Transverse colon (tissue), 4 donors: ENCODE measurements around the gene VEPH1. TPM values are rescaled to one million over a fixed set of nuclear protein-coding genes. Genes with fewer than 3 reads are reported as not detected.

Experiments
- DNase-seq: peaks from one replicate; pipeline ENCODE4 v3.0.0-alpha.2; 2019
- H3K27ac ChIP-seq, 4 donors: fragments of 200-600 bp; sonication (generic); 2 replicates each; pipeline ENCODE4 v1.5.1; 2016 to 2018; ENCODE audit warnings: inconsistent platforms in 4 of 4
- H3K27me3 ChIP-seq: fragments of 200-600 bp; sonication (generic); 2 replicates; pipeline ENCODE4 v1.5.1; 2017; ENCODE audit warnings: inconsistent platforms
- H3K36me3 ChIP-seq, 4 donors: fragments of 200-600 bp; sonication (generic); 2 replicates each; pipeline ENCODE4 v1.5.1; 2017 to 2019; ENCODE audit warnings: inconsistent platforms in 4 of 4
- H3K4me1 ChIP-seq, 4 donors: fragments of 200-600 bp; sonication (generic); 2 replicates each; pipeline ENCODE4 v1.5.1; 2017 to 2020; ENCODE audit warnings: inconsistent platforms in 4 of 4
- H3K4me3 ChIP-seq, 4 donors: fragments of 200-600 bp; sonication (generic); 1 replicate in 1 of 4; 2 replicates in 3 of 4; pipeline versions ENCODE4 v1.5.1 to v1.6.1; 2017 to 2019; ENCODE audit warnings: inconsistent platforms in 4 of 4
- H3K9me3 ChIP-seq, 2 donors: fragments of 200-600 bp; sonication (generic); 2 replicates each; pipeline ENCODE4 v1.5.1; 2017 to 2019; ENCODE audit warnings: inconsistent platforms in 2 of 2
- CTCF ChIP-seq, 5 experiments: fragments of 200-600 bp in 3 of 5; fragments of 450-650 bp in 2 of 5; sonication (generic) in 3 of 5; IDR thresholded peaks; 1 replicate in 2 of 5; 2 replicates in 3 of 5; pipeline ENCODE4 v1.5.1; 2016 to 2017; ENCODE audit warnings: antibody characterized with exemption in 5 of 5, inconsistent platforms in 3 of 5, mild to moderate bottlenecking in 2 of 5, moderate library complexity in 1 of 5
- EP300 ChIP-seq: sonication (generic); formaldehyde crosslinking; IDR thresholded peaks from one replicate; pipeline ENCODE4 v1.6.1; 2017; ENCODE audit warnings: antibody characterized with exemption, low read depth
- POLR2A ChIP-seq: fragments of 450-650 bp; IDR thresholded peaks from one replicate; pipeline ENCODE4 v1.6.1; 2016; ENCODE audit warnings: antibody characterized with exemption, mild to moderate bottlenecking, moderate library complexity
- POLR2AphosphoS5 ChIP-seq, 3 donors: sonication (generic); formaldehyde crosslinking; IDR thresholded peaks; one replicate each; pipeline ENCODE4 v1.6.1; 2016; ENCODE audit warnings: antibody characterized with exemption in 3 of 3
- WGBS, 2 donors: methylation state at CpG; one replicate each; pipeline ENCODE4 v1.1.5; 2018; ENCODE audit warnings: low coverage in 1 of 2; 5-methylcytosine and 5-hydroxymethylcytosine counted together
- in situ Hi-C, 4 donors: fragments of 200-750 bp; cut with MboI; loops; one replicate each; pipeline versions ENCODE4 v1.15.0 to v1.15.1; 2017; ENCODE audit warnings: low sequenced_read_pairs in 3 of 4, low pct_ligation_motif_present in 1 of 4, low pct_unique_long_range_greater_than_20kb in 1 of 4
- intact Hi-C: fragments of 100-400 bp; cut with DNase I; formaldehyde crosslinking; loops from one replicate; pipeline ENCODE4 v1.15.1; 2023; ENCODE audit warnings: low total_unique reads
- total RNA-seq, 4 donors: library from RNA; depleted of rRNA; stranded (reverse); fragments of >200 nt; gene quantifications; one replicate each; pipeline ENCODE4 v1.1.0, GENCODE V29; 2016

The VEPH1 gene
- total RNA-seq, 4 donors from 2014 or later: 0.20 to 4.1 (median 0.90) TPM

GRCh38 chr3:157375342-157375986, 127.8 kb downstream of the VEPH1 start:
- TF ChIP-seq CTCF (IDR thresholded peaks at IDR 0.05) (no peak), POLR2AphosphoS5 (IDR thresholded peaks at IDR 0.05) (no peak), POLR2A (no peak), EP300 (no peak)
- Histone ChIP-seq H3K36me3 (no peaks in the 10 kb centered on the region), H3K9me3 (no peaks in the 10 kb centered on the region), H3K27me3 (no peaks in the 10 kb centered on the region), H3K27ac (no peak overlapping the region), H3K4me3 (no peak overlapping the region), H3K4me1 (no peaks in the 10 kb centered on the region)
- 54 to 68% methylated on average over 3 to 4 of the region's 4 CpGs for WGBS, 2 donors
- DNase-seq: no peak
- in situ Hi-C loops (no loop called here), intact Hi-C loops (no loop called here)

- Histone ChIP-seq H3K27ac (no peak overlapping the region), H3K27me3 (no peaks in the 10 kb centered on the region), H3K9me3 (no peaks in the 10 kb centered on the region), H3K4me3 (no peak overlapping the region), H3K4me1 (no peaks in the 10 kb centered on the region), H3K36me3 (no peaks in the 10 kb centered on the region)
- in situ Hi-C loops: no loop called here
- intact Hi-C loops: no loop called here
- DNase-seq: no peak
- 97 to 100% methylated on average over 2 to 3 of the region's 3 CpGs for WGBS, 2 donors
- TF ChIP-seq EP300: no peak
- no peak for TF ChIP-seq CTCF (IDR thresholded peaks at IDR 0.05)
- no peak for TF ChIP-seq POLR2AphosphoS5 (IDR thresholded peaks at IDR 0.05)
- TF ChIP-seq POLR2A: no peak
These were observed 128.3 kb downstream of the VEPH1 start for GRCh38 chr3:157374933-157375332.

- intact Hi-C loops: no loop called here
- no peaks in the 10 kb centered on the region for H3K27me3 ChIP-seq
- DNase-seq: no peak
- no peaks in the 10 kb centered on the region for H3K9me3 ChIP-seq
- 80 to 86% methylated on average over 4 to 6 of the region's 6 CpGs for WGBS, 2 donors
- no peaks in the 10 kb centered on the region for H3K36me3 ChIP-seq
- no peak overlapping the region for H3K4me3 ChIP-seq
- H3K27ac ChIP-seq: no peak overlapping the region
- in situ Hi-C loops: no loop called here
- TF ChIP-seq EP300 (no peak), POLR2A (no peak), CTCF (IDR thresholded peaks at IDR 0.05) (no peak), POLR2AphosphoS5 (IDR thresholded peaks at IDR 0.05) (no peak)
- H3K4me1 ChIP-seq: no peaks in the 10 kb centered on the region
These were observed 129.4 kb downstream of the VEPH1 start for GRCh38 chr3:157373783-157374182.

DNA sequence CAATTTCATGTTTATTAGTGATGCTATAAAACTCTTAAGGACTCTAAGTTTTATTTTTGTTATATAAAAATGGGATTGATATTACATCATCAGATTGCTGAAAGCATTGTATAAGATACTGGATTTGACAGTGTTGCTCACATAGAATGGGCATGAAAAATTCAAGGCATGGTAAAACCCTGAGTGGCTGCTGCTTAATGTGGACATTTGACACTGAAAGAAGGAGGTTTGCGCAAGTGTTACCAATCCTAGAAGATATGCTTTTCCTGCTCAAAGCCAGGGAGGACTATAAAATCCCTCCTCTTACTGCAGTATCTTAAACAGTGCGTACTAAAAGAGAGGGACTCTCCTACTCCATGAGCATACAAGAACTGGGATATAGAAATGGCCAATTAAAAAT, 132.3 kb downstream of the VEPH1 start:
- Histone ChIP-seq H3K27me3 (no peaks in the 10 kb centered on the region), H3K4me1 (no peaks in the 10 kb centered on the region), H3K9me3 (no peaks in the 10 kb centered on the region), H3K36me3 (no peaks in the 10 kb centered on the region), H3K4me3 (no peak overlapping the region), H3K27ac (no peak overlapping the region)
- TF ChIP-seq POLR2AphosphoS5 (IDR thresholded peaks at IDR 0.05): no peak
- TF ChIP-seq EP300: no peak
- TF ChIP-seq CTCF (IDR thresholded peaks at IDR 0.05): no peak
- TF ChIP-seq POLR2A: no peak
- DNase-seq: no peak
- intact Hi-C loops (no loop called here), in situ Hi-C loops (no loop called here)
- WGBS, 2 donors: 44 to 74% methylated on average over 2 of the region's 2 CpGs
